ENCODE data around the gene PAFAH1B2. TPM values are rescaled to one million over a fixed set of nuclear protein-coding genes. Genes with fewer than 3 reads are reported as not detected.
"Not testable (repeated sequence)": the region's sequence is repeated elsewhere in the genome, so short reads cannot be mapped to it uniquely, and the experiment has no call there.

Gene PAFAH1B2
- total RNA-seq, 1 experiment from 2014 or later: 72.8 TPM

DNA sequence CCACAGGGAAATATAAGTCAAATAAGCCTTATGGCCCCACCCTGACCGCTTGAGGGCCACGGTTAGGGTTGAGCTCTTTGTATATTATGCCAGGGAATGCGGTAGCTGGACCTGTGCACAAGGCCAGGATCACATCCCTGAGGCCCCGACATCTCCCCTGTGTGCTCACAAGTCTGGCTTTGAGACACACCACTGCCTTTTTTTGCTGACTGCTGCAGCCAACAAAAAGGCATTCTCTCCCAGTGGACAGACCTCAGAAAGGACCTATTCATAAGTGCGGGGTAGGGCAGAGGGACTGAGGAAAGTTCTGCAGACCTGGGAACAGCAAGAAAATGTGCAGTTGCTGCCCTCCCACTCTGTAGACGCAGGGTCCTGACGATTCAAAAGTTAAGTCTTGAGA lies 31.0 kb downstream of the PAFAH1B2 start:
- Histone ChIP-seq H3K36me3 (peaks cover 5% of the 10 kb centered on the region; the same call in 1 of the 2 replicates), H3K27me3 (no peaks in the 10 kb centered on the region), H3K9me3 (replicated peaks) (no peaks in the 10 kb centered on the region), H3K4me1 (peaks cover 4% of the 10 kb centered on the region), H3K27ac (no peak overlapping the region), H3K4me3 (no peak overlapping the region)
- DNase-seq: no peak

DNA sequence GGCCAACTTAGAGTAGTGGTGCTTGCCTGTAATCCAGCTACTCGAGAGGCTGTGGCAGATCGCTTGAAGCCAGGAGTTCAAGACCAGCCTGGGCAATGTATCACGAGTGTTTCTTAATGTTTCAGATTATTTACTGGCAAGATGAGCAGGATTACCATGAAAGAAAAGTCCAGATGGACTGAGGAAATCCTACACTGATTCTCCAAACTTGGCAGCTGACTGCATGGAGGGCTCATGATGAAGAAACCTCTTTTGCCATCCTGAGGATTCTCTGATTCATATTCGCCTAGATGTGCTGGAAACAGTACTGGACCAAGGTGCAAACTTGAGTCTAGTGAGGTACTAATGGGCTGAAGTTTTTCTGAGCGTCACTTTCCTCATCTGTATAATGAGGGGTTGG lies 31.7 kb downstream of the PAFAH1B2 start:
- H3K4me1 ChIP-seq: peaks cover 7% of the 10 kb centered on the region
- DNase-seq: no peak
- H3K27ac ChIP-seq: no peak overlapping the region
- H3K36me3 ChIP-seq: peaks cover 3% of the 10 kb centered on the region; the same call in 1 of the 2 replicates
- H3K4me3 ChIP-seq: no peak overlapping the region
- no peaks in the 10 kb centered on the region for H3K27me3 ChIP-seq
- H3K9me3 ChIP-seq (replicated peaks): no peaks in the 10 kb centered on the region

DNA sequence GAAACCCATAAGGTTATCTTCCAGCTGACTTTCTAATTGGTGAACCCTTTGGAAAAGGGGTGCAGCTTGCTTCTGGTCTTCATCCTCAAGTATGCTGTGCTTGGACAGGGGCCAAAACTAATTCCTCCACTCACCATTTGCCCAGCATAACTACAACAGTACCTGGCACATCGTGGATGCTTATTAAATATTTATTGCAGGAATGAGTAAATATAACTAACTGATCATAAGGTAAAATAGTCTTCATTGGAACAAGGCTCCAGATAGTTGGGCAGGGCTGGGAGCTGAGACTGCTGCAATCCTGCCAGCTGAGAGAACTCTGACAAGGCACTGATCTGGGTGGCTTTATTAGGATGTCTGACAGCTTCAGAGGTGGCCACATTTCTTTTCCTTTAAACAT lies 32.1 kb downstream of the PAFAH1B2 start:
- H3K4me3 ChIP-seq: no peak overlapping the region
- no peaks in the 10 kb centered on the region for H3K27me3 ChIP-seq
- H3K27ac ChIP-seq: no peak overlapping the region
- no peak for DNase-seq
- H3K4me1 ChIP-seq: peaks cover 10% of the 10 kb centered on the region
- no peaks in the 10 kb centered on the region for H3K36me3 ChIP-seq
- H3K9me3 ChIP-seq (replicated peaks): no peaks in the 10 kb centered on the region

DNA sequence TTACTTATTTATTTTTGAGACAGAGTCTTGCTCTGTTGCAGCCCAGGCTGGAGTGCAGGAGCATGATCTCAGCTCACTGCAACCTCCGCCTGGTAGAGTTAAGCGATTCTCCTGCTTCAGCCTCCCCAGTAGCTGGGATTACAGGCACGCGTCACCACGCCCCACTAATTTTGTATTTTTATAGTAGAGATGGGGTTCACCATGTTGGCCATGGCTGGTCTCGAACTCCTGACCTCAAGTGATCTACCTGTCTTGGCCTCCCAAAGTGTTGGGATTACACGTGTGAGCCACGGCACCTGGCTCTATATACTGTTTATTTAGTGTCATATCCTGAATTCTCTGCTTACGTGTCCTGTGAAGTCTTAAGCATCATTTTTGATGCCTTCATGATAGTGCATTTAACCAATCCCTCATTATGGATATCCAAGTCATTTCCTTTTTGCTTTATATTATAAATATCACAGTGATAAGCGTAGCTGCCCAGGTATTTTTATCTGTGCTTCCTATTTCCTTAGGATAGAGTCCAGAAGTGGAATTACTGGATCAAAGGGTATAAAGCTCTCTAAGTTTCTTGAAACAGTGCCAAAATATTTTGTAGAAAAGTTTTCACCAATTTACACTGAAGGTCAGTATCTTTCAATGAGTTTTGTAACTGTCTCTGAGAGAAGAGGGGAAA lies 33.6 kb downstream of the PAFAH1B2 start:
- H3K27ac ChIP-seq: no peak overlapping the region; the same call in 1 of the 2 replicates
- H3K4me3 ChIP-seq: peak overlapping the region; percentile 82
- no peaks in the 10 kb centered on the region for H3K27me3 ChIP-seq

DNA sequence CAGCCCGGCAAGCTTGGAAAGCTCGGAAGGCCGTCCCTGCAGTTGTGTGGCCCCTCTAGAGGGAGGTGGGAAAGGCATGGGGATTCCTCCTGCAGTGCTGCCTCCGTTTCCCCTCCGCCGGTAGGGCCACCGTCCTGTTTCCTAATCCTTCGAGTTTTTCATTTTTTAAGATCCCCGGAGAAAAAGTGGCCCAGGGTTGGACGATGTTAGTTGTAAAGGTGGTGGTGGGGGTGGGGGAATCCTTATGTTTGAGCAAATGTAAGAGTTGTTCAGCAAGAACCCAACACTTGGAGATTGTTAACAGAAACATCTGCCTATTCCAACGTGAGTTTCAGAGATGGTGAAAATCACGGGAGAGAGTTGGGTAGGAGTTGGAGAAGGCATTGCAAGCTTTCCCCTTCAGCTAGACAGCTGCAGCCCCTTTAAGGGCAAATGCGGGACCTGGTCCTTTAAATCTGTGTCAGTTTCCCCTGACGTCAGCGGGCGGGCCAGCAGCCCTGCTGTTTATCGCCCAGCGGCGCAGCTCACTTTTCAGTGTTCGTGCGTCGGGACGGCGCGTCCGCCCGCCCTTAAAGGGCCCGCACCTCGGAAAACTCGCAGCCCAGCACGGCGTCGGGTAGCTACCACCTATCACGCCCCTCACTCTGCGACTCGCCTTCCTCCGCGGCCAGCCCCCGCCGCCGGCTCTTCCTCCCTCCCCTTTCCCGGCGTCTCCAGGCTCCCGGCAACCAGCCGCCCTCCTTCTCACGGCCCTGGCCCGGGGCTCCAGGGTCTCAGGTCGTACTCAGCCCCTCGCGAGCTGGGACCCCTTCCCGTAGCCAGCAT lies 34.3 kb downstream of the PAFAH1B2 start, which contains the start of gene SIDT2:
Gene SIDT2 (plus strand): TSS at position 534 of the 825 bp plus-strand sequence. CDS start 521 bp downstream, outside the sequence.
- peak; percentile 89 to 92 for DNase-seq
- Histone ChIP-seq H3K9me3 (replicated peaks) (no peaks in the 10 kb centered on the region), H3K36me3 (no peaks in the 10 kb centered on the region), H3K4me1 (peaks cover 10% of the 10 kb centered on the region), H3K4me3 (peak within 1 kb of the TSS; percentile 82), H3K27ac (peak within 1 kb of the TSS; percentile 88), H3K27me3 (no peaks in the 10 kb centered on the region)

More for the DNA sequence above, 33.6 kb downstream of the PAFAH1B2 start:
- no peak for DNase-seq
- Histone ChIP-seq H3K4me1 (peaks cover 10% of the 10 kb centered on the region), H3K36me3 (no peaks in the 10 kb centered on the region), H3K9me3 (replicated peaks) (no peaks in the 10 kb centered on the region)

DNA sequence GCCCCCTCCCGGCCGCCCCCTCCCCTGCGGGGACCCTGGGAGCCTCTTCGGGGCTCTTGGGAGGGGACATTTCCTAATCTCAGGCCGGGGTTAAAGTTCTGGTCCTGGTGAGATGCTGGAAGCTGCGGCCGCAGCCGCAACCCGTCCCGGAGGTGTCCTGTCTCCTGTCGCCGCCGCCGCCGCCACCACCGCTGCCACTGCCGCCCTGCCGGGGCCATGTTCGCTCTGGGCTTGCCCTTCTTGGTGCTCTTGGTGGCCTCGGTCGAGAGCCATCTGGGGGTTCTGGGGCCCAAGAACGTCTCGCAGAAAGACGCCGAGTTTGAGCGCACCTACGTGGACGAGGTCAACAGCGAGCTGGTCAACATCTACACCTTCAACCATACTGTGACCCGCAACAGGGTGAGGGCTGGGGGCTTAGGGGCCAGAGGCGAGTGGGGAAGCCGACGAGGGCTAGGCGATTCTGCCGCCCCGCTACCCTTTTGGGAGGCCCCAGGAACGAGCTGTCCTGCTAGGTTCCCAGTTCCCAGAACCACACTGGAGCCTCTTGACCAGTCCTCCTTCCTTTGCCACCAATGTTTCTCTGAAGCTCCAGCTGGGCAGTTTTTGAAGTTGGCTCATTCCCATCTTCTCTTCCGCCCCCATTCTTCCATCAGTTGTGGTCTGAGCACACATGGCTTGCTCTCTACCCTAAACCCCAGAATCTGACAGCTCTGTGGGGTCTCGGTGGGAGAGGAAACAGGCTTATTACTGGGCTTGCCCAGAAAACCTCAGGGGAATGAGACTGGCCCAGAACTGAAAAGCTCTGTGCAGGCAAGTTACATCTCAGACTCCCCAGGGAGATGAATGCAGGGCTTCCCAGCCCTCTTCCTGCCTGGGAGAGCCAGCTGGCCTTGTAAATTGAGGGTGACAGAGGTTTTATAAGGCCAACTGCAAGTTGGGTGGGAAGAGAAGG lies 35.2 kb downstream of the PAFAH1B2 start:
- Histone ChIP-seq H3K9me3 (replicated peaks) (no peaks in the 10 kb centered on the region), H3K27me3 (no peaks in the 10 kb centered on the region), H3K36me3 (no peaks in the 10 kb centered on the region), H3K4me3 (peak overlapping the region; percentile 82), H3K4me1 (peaks cover 10% of the 10 kb centered on the region), H3K27ac (peak overlapping the region; percentile 88)
- DNase-seq: peak; percentile 73 to 81

DNA sequence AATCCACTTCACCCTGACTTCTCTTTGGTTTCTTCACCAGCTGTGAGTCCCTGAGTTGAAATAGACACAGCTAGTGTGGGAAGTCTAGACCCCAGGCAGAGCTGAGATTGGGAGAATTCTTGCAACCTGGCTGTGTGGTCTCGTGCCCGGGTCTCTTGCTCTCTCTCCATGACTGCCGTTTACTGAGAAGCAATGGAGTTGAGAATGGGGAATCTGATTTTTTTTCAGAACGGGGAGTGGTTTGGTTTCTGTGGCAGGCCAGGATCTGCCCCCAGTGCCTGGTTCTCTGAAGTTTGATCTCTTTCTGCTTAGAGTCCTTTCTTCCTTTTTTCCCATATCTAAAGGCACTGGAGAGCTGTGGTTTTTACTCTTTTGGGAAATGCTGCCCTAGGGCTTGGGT lies 35.9 kb downstream of the PAFAH1B2 start:
- H3K4me1 ChIP-seq: peaks cover 10% of the 10 kb centered on the region
- H3K36me3 ChIP-seq: no peaks in the 10 kb centered on the region
- no peaks in the 10 kb centered on the region for H3K9me3 ChIP-seq (replicated peaks)
- peak overlapping the region; percentile 82 for H3K4me3 ChIP-seq
- H3K27ac ChIP-seq: peak overlapping the region; percentile 88
- DNase-seq: peak; percentile 56 to 76
- no peaks in the 10 kb centered on the region for H3K27me3 ChIP-seq

DNA sequence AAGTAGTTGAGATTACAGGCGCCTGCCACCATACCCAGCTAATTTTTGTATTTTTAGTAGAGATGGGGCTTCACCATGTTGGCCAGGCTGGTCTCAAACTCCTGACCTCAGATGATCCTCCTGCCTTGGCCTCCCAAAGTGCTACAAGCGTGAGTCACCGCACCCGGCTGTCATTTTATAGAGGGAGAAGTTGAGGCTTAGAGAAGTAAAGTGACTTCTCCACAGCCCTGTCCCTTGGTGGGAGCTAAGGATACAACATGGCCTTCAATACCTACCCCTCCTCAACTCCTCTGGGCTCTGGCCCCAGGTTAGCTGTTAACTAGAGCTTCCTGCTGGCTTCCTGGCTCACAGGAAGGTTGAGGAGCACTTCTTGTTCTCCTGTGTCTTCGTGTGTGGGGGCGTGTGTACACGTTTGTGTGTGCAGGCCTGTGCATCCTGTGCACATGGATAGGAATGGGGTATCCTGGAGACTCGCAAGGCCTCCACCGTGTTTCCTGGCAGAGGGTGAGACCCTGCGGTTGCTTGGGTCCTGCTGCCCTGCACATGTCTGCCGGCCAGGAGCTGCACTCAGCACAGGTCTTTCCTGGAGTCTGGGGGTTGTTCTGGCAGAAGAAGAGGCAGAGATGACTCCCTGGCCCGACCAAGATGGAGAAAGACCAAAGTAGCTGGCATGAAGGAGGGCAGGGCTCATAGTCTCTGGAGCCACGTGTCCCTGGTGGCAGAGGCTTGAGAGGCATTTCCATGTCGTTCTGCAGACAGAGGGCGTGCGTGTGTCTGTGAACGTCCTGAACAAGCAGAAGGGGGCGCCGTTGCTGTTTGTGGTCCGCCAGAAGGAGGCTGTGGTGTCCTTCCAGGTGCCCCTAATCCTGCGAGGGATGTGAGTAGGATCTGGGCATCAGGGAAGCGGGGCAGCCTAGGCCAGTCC lies 36.8 kb downstream of the PAFAH1B2 start:
- peak overlapping the region; percentile 88 for H3K27ac ChIP-seq
- H3K9me3 ChIP-seq (replicated peaks): no peaks in the 10 kb centered on the region
- no peak for DNase-seq
- peaks cover 10% of the 10 kb centered on the region for H3K4me1 ChIP-seq
- H3K27me3 ChIP-seq: no peaks in the 10 kb centered on the region
- H3K36me3 ChIP-seq: no peaks in the 10 kb centered on the region
- no peak overlapping the region; the same call in 1 of the 2 replicates for H3K4me3 ChIP-seq

DNA sequence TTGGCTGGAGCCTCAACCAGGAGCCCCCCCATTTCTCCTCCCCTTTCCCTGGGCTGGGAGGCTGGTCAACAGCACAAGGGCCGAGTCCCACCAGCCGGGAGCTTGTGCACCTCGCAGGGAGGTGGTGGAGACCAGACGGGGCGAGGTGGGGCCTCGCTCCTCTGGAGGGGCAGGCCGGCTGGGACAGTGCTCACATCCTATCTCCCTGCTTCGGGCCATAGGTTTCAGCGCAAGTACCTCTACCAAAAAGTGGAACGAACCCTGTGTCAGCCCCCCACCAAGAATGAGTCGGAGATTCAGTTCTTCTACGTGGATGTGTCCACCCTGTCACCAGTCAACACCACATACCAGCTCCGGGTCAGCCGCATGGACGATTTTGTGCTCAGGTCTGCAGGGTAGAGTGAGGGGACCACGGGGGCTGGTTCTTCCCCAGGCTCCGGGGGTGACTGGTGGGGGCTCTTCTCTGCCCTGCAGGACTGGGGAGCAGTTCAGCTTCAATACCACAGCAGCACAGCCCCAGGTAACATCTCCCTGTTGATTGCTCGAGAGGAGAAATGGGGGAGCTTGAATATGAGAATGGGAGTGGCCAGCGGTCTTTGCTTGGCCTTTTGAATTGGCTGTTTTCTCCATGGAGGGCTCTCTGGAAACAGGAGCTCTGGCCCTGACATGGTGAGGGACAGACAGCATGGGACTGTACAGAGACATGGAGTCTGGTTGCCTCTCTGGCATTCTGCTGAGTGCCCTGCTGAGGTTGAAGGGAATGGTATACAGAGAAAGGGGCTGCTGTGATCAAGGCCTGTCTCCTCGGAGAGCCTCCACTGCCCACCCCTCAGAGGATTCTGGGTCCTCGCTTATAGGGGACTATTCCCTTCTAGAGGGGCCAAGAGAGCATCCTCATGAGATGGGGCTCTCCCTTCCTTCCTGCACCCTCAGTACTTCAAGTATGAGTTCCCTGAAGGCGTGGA lies 37.8 kb downstream of the PAFAH1B2 start:
- Histone ChIP-seq H3K4me3 (no peak overlapping the region), H3K27ac (no peak overlapping the region), H3K9me3 (replicated peaks) (no peaks in the 10 kb centered on the region), H3K27me3 (no peaks in the 10 kb centered on the region), H3K4me1 (peaks cover 10% of the 10 kb centered on the region), H3K36me3 (no peaks in the 10 kb centered on the region)
- DNase-seq: no peak

DNA sequence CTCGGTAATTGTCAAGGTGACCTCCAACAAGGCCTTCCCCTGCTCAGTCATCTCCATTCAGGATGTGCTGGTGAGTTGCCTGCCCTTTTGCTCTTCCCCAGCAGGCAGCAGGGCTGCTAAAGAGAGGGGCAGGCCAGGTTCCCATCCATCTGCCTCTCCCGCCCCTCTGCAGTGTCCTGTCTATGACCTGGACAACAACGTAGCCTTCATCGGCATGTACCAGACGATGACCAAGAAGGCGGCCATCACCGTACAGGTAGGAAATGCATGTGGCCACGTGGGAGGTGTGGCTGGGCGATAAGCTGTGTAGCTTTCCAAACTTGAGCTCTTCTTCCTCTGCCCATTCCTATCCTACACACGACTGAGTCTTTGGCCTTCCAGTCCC lies 38.5 kb downstream of the PAFAH1B2 start:
- Histone ChIP-seq H3K4me3 (no peak overlapping the region), H3K4me1 (peaks cover 9% of the 10 kb centered on the region), H3K36me3 (no peaks in the 10 kb centered on the region), H3K9me3 (replicated peaks) (no peaks in the 10 kb centered on the region), H3K27me3 (no peaks in the 10 kb centered on the region), H3K27ac (no peak overlapping the region)
- no peak for DNase-seq

DNA sequence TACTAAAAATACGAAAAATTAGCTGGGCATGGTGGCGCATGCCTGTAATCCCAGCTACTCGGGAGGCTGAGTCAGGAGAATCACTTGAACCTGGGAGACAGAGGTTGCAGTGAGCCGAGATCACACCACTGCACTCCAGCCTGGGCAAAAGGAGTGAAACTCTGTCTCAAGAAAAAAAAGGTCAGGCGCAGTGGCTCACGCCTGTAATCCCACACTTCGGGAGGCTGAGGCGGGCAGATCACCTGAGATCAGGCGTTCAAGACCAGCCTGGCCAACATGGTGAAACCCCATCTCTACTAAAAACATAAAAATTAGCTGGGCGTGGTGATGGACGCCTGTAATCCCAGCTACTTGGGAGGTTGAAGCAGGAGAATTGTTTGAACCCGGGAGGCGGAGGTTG lies 39.1 kb downstream of the PAFAH1B2 start:
- not testable (repeated sequence) for DNase-seq; H3K27me3 ChIP-seq; H3K4me3 ChIP-seq; H3K27ac ChIP-seq; H3K9me3 ChIP-seq (replicated peaks); H3K36me3 ChIP-seq; H3K4me1 ChIP-seq

DNA sequence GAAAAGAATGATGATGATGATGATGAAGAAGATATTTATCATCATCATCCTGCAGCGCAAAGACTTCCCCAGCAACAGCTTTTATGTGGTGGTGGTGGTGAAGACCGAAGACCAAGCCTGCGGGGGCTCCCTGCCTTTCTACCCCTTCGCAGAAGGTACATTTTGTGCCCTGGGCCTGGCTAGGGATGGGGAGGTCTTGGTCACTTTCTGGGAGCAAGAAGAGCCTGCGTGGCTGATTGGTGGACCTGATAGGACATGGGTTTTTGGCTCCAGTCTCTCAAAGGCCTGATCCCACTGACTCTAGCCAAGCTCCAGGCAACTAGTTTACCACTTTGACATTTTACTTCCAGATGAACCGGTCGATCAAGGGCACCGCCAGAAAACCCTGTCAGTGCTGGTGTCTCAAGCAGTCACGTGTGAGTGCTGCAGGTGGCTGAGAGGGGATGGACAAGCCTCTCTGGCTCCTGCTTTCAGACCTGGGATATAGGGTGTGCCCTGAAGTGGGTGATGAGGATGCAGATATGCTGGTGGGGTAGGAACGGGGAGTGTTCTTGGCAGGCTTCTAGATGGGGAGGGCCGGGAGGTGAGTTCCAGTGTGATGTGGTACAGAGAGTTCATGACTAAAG lies 39.8 kb downstream of the PAFAH1B2 start:
- H3K36me3 ChIP-seq: no peaks in the 10 kb centered on the region
- no peaks in the 10 kb centered on the region for H3K27me3 ChIP-seq
- H3K4me3 ChIP-seq: no peak overlapping the region
- peaks cover 6% of the 10 kb centered on the region for H3K4me1 ChIP-seq
- no peak for DNase-seq
- H3K27ac ChIP-seq: no peak overlapping the region
- H3K9me3 ChIP-seq (replicated peaks): no peaks in the 10 kb centered on the region
